ENCODE data around the gene PGAM5. TPM values are rescaled to one million over a fixed set of nuclear protein-coding genes. Genes with fewer than 3 reads are reported as not detected.
A peak's percentile ranks its signal among the peaks of the same experiment; 100 is the strongest.

PGAM5 gene
- total and polyA plus RNA-seq, 2 of the 13 experiments (the other 11 are each of a cell fraction or from before 2014, with no cell fraction given), result 18.0 to 77.9 TPM

GRCh38 chr12:132687211-132688164 is 23.2 kb upstream of the PGAM5 start, which contains the start of the genes POLE and PXMP2 (continued):
- TF ChIP-seq ZNF704 (CRISPR knock-in tag; IDR thresholded peaks at IDR 0.05; ENCODE audit: borderline replicate concordance), result no peak
- TF ChIP-seq TOE1 (CRISPR knock-in tag; IDR thresholded peaks at IDR 0.05), result no peak
- peak; percentile 64; the same call in 1 of the 2 replicates for TF ChIP-seq ZNF749 (CRISPR knock-in tag; IDR thresholded peaks at IDR 0.05; ENCODE audit: borderline replicate concordance)
- TF ChIP-seq EEA1 (CRISPR knock-in tag; IDR thresholded peaks at IDR 0.05; ENCODE audit: borderline replicate concordance), result 0 out of 2 replicates have a peak, but pooled peaks have one; percentile 16
- TF ChIP-seq ZNF335 (CRISPR knock-in tag; IDR thresholded peaks at IDR 0.05), result peak; percentile 49; the same call in 1 of the 2 replicates
- no peak for TF ChIP-seq PRPF4 (IDR thresholded peaks at IDR 0.05; ENCODE audit: low read depth, low read length, poor library complexity, severe bottlenecking)
- TF ChIP-seq RAD51 (IDR thresholded peaks at IDR 0.05; ENCODE audit: borderline replicate concordance), result no peak
- TF ChIP-seq ZNF530 (CRISPR knock-in tag; IDR thresholded peaks at IDR 0.05; ENCODE audit: low read depth), result no peak
- no peak; the same call in 1 of the 2 replicates for TF ChIP-seq NR2C2 (CRISPR knock-in tag; IDR thresholded peaks at IDR 0.05; ENCODE audit: borderline replicate concordance)
- TF ChIP-seq ZNF644 (CRISPR knock-in tag; IDR thresholded peaks at IDR 0.05; ENCODE audit: low read depth), result no peak
- no peak for TF ChIP-seq ZNF20 (CRISPR knock-in tag; IDR thresholded peaks at IDR 0.05)
- TF ChIP-seq, protein P1, sequence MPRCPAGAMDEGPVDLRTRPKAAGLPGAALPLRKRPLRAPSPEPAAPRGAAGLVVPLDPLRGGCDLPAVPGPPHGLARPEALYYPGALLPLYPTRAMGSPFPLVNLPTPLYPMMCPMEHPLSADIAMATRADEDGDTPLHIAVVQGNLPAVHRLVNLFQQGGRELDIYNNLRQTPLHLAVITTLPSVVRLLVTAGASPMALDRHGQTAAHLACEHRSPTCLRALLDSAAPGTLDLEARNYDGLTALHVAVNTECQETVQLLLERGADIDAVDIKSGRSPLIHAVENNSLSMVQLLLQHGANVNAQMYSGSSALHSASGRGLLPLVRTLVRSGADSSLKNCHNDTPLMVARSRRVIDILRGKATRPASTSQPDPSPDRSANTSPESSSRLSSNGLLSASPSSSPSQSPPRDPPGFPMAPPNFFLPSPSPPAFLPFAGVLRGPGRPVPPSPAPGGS (CRISPR knock-in tag; IDR thresholded peaks at IDR 0.05), result 0 out of 2 replicates have a peak, but pooled peaks have one; percentile 63
- TF ChIP-seq, protein P2, sequence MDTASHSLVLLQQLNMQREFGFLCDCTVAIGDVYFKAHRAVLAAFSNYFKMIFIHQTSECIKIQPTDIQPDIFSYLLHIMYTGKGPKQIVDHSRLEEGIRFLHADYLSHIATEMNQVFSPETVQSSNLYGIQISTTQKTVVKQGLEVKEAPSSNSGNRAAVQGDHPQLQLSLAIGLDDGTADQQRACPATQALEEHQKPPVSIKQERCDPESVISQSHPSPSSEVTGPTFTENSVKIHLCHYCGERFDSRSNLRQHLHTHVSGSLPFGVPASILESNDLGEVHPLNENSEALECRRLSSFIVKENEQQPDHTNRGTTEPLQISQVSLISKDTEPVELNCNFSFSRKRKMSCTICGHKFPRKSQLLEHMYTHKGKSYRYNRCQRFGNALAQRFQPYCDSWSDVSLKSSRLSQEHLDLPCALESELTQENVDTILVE (CRISPR knock-in tag; IDR thresholded peaks at IDR 0.05), result peak; percentile 74; the same call in 1 of the 2 replicates
- no peak for TF ChIP-seq MED8 (CRISPR knock-in tag; IDR thresholded peaks at IDR 0.05; ENCODE audit: insufficient replicate concordance)
- TF ChIP-seq ZNF768 (CRISPR knock-in tag; IDR thresholded peaks at IDR 0.05), result no peak
- TF ChIP-seq TBL1XR1 (IDR thresholded peaks at IDR 0.05; ENCODE audit: borderline replicate concordance, low read length, partially characterized antibody), result peak; percentile 33
- no peak for TF ChIP-seq BRD4 (CRISPR knock-in tag; IDR thresholded peaks at IDR 0.05)
- TF ChIP-seq ARNT (IDR thresholded peaks at IDR 0.05), result no peak
- TF ChIP-seq SMARCE1 (IDR thresholded peaks at IDR 0.05; ENCODE audit: borderline replicate concordance), result no peak
- TF ChIP-seq, protein P3, sequence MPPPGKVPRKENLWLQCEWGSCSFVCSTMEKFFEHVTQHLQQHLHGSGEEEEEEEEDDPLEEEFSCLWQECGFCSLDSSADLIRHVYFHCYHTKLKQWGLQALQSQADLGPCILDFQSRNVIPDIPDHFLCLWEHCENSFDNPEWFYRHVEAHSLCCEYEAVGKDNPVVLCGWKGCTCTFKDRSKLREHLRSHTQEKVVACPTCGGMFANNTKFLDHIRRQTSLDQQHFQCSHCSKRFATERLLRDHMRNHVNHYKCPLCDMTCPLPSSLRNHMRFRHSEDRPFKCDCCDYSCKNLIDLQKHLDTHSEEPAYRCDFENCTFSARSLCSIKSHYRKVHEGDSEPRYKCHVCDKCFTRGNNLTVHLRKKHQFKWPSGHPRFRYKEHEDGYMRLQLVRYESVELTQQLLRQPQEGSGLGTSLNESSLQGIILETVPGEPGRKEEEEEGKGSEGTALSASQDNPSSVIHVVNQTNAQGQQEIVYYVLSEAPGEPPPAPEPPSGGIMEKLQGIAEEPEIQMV (CRISPR knock-in tag; IDR thresholded peaks at IDR 0.05; ENCODE audit: low read depth), result peak; percentile 48; the same call in 1 of the 2 replicates
- 0 out of 2 replicates have a peak, but pooled peaks have one; percentile 30 for TF ChIP-seq ZSCAN31 (CRISPR knock-in tag; IDR thresholded peaks at IDR 0.05; ENCODE audit: low read depth)
- TF ChIP-seq ATM (IDR thresholded peaks at IDR 0.05; ENCODE audit: borderline replicate concordance), result no peak
- TF ChIP-seq ZNF24 (IDR thresholded peaks at IDR 0.05), result no peak
